Kidney (tissue), 14 donors: ENCODE measurements around the gene TEAD3. TPM values are rescaled to one million over a fixed set of nuclear protein-coding genes. Genes with fewer than 3 reads are reported as not detected.

Experiments
- DNase-seq, 5 donors: peaks; one replicate each; pipeline ENCODE4 v3.0.0-alpha.2; 2013 to 2020
- FAIRE-seq: peaks from 2 replicates; lab custom pipeline; 2012; peaks lifted over from hg19 to GRCh38; lab: Jason Lieb, UNC
- H3K27ac ChIP-seq, 2 donors: one replicate each; pipeline ENCODE4 v1.7.0; 2013; ENCODE audit warnings: low read depth in 2 of 2, low read length in 2 of 2, inconsistent platforms in 1 of 2
- H3K27me3 ChIP-seq: one replicate; pipeline ENCODE4 v1.7.1; 2013; ENCODE audit warnings: low read length, inconsistent platforms; ENCODE audit not compliant: control insufficient read depth, insufficient read depth
- H3K36me3 ChIP-seq, 3 donors: one replicate each; pipeline versions ENCODE4 v1.7.0 to v1.7.1; 2013; ENCODE audit warnings: low read length in 3 of 3, control low read depth in 1 of 3, inconsistent platforms in 1 of 3; ENCODE audit not compliant: insufficient read depth in 3 of 3, control insufficient read depth in 2 of 3
- H3K4me1 ChIP-seq, 3 donors: one replicate each; pipeline versions ENCODE4 v1.7.0 to v1.7.1; 2013; ENCODE audit warnings: low read length in 3 of 3, inconsistent platforms in 1 of 3, low read depth in 1 of 3; ENCODE audit not compliant: control insufficient read depth in 2 of 3, insufficient read depth in 2 of 3
- H3K4me3 ChIP-seq, 3 donors: one replicate each; pipeline versions ENCODE4 v1.7.0 to v1.8.1; 2013; ENCODE audit warnings: low read length in 3 of 3, control low read depth in 1 of 3, inconsistent platforms in 1 of 3
- H3K9ac ChIP-seq, 3 donors: one replicate each; pipeline versions ENCODE4 v1.7.0 to v1.7.1; 2013; ENCODE audit warnings: low read length in 3 of 3, control low read depth in 1 of 3, inconsistent platforms in 1 of 3
- H3K9me3 ChIP-seq, 3 donors: one replicate each; pipeline versions ENCODE4 v1.7.0 to v1.7.1; 2013; ENCODE audit warnings: low read length in 3 of 3, control low read depth in 1 of 3, inconsistent platforms in 1 of 3; ENCODE audit not compliant: control insufficient read depth in 2 of 3, insufficient read depth in 1 of 3
- CTCF ChIP-seq: IDR thresholded peaks from 3 replicates; pipeline ENCODE4 v1.5.1; 2012; ENCODE audit warnings: mild to moderate bottlenecking, moderate library complexity, borderline replicate concordance; ENCODE audit not compliant: insufficient read depth; ENCODE audit errors: extremely low read depth
- intact Hi-C: fragments of 100-400 bp; cut with DNase I; formaldehyde crosslinking; loops from one replicate; pipeline ENCODE4 v1.11.1; 2022
- polyA plus RNA-seq: library from polyadenylated mRNA; stranded (reverse); fragments of 350-450 nt; fragmentation: Illumina TruSeq; extraction: RNeasy Lipid Tissue Mini Kit (QIAGEN cat#74804); gene quantifications from one replicate; pipeline ENCODE4 v1.2.3, GENCODE V29; 2014; ENCODE audit warnings: low read depth, low replicate concordance; ENCODE audit not compliant: insufficient read depth
- total RNA-seq: library from RNA; stranded (reverse); fragmentation: NEBNext Ultra II Directional; extraction: Animal tissue kit (Norgen Biotek cat#: 25700); gene quantifications from one replicate; pipeline ENCODE4 v1.2.1, GENCODE V29; 2021
- donor health status: control.
- donor health status: control.
- donor health status: control.
- donor health status: control.
- donor health status: control.
- donor health status: DM: yes; HTN: yes; CAD: no.
- donor health status: Normal renal cell carcinoma (clear cell type).

Gene TEAD3
- total and polyA plus RNA-seq, 2 donors from 2014 or later: 11.3 to 18.0 TPM

- Histone ChIP-seq H3K4me1 (no peaks in the 10 kb centered on the region), H3K36me3 (peaks cover 0 to 2% (median 0%) of the 10 kb centered on the region in 3 donors), H3K9ac (no peak overlapping the region), H3K27ac (no peak overlapping the region), H3K27me3 (no peaks in the 10 kb centered on the region), H3K9me3 (no peaks in the 10 kb centered on the region), H3K4me3 (no peak overlapping the region)
- intact Hi-C loops: no loop called here
- FAIRE-seq (no peak), DNase-seq (no peak)
- TF ChIP-seq CTCF: no peak
Observed at GRCh38 chr6:35461270-35461669, 35.6 kb downstream of the TEAD3 start.

GRCh38 chr6:35457907-35458306 is 39.0 kb downstream of the TEAD3 start:
- Histone ChIP-seq H3K27me3 (no peaks in the 10 kb centered on the region), H3K4me3 (no peak overlapping the region), H3K36me3 (peaks cover 0 to 2% (median 0%) of the 10 kb centered on the region in 3 donors), H3K4me1 (peaks cover 0 to 2% (median 0%) of the 10 kb centered on the region in 3 donors), H3K9ac (no peak overlapping the region), H3K9me3 (no peaks in the 10 kb centered on the region), H3K27ac (no peak overlapping the region)
- no peak for FAIRE-seq
- no peak for DNase-seq
- intact Hi-C loops: no loop called here
- TF ChIP-seq CTCF: no peak

GRCh38 chr6:35454391-35455110 is 42.3 kb downstream of the TEAD3 start:
- intact Hi-C loops: no loop called here
- no peak for TF ChIP-seq CTCF
- Histone ChIP-seq H3K4me3 (no peak overlapping the region), H3K27me3 (no peaks in the 10 kb centered on the region), H3K4me1 (peaks cover 0 to 8% (median 5%) of the 10 kb centered on the region in 3 donors), H3K9me3 (no peaks in the 10 kb centered on the region), H3K36me3 (peaks cover 0 to under 1% (median 0%) of the 10 kb centered on the region in 3 donors), H3K9ac (no peak overlapping the region), H3K27ac (no peak overlapping the region)
- FAIRE-seq (no peak), DNase-seq (no peak)

- H3K4me3 ChIP-seq: peak overlapping the region in 2 of 3 donors; percentile 54 to 66
- peaks cover 0 to 8% (median 5%) of the 10 kb centered on the region in 3 donors for H3K4me1 ChIP-seq
- peak overlapping the region in 2 of 3 donors; percentile 17 to 75 for H3K9ac ChIP-seq
- no peak overlapping the region for H3K27ac ChIP-seq
- intact Hi-C loops: no loop called here
- no peaks in the 10 kb centered on the region for H3K27me3 ChIP-seq
- no peaks in the 10 kb centered on the region for H3K9me3 ChIP-seq
- TF ChIP-seq CTCF: no peak
- no peak for DNase-seq
- no peak for FAIRE-seq
- H3K36me3 ChIP-seq: no peaks in the 10 kb centered on the region
Observed at GRCh38 chr6:35453236-35453635, 43.6 kb downstream of the TEAD3 start.
